H1 (cell line): Measurements from ENCODE around the gene VRK3. TPM values are rescaled to one million over a fixed set of nuclear protein-coding genes. Genes with fewer than 3 reads are reported as not detected.

Experiments
- CTCF ChIA-PET: fragments of 300-600 bp; sonication (Branson Sonifier 250); formaldehyde crosslinking; loops from one replicate; lab custom pipeline; 2021; ENCODE audit not compliant: partially characterized antibody; lab: Charles Lee
- POLR2A ChIA-PET: fragments of 300-600 bp; sonication (Branson Sonifier 250); formaldehyde crosslinking; loops from one replicate; lab custom pipeline; 2021; ENCODE audit warnings: inconsistent platforms; ENCODE audit not compliant: partially characterized antibody; lab: Charles Lee
- DNase-seq, 2 experiments: peaks; one replicate each; pipeline versions ENCODE4 v3.0.0 to v3.0.0-alpha.2; 2010 to 2022; ENCODE audit warnings: low spot score in 2 of 2, low read depth in 1 of 2, mixed read lengths in 1 of 2
- FAIRE-seq: peaks from 2 replicates; lab custom pipeline; 2011; peaks lifted over from hg19 to GRCh38; lab: Jason Lieb, UNC
- H2AFZ ChIP-seq: 2 replicates; pipeline ENCODE4 v1.8.1; 2012; ENCODE audit warnings: low read length, inconsistent platforms
- H2AK5ac ChIP-seq: 2 replicates; pipeline ENCODE4 v1.6.1; 2013; ENCODE audit warnings: low read depth, low read length
- H2BK120ac ChIP-seq: replicated peaks from 2 replicates; pipeline ENCODE3; 2013; ENCODE audit warnings: low read depth, low read length, inconsistent platforms
- H2BK12ac ChIP-seq: 2 replicates; pipeline ENCODE4 v1.6.1; 2013; ENCODE audit warnings: low read depth, low read length
- H2BK15ac ChIP-seq: 2 replicates; pipeline ENCODE4 v1.6.1; 2013; ENCODE audit warnings: low read length
- H2BK20ac ChIP-seq: 2 replicates; pipeline ENCODE4 v1.6.1; 2013; ENCODE audit warnings: low read length
- H2BK5ac ChIP-seq: 2 replicates; pipeline ENCODE4 v1.6.1; 2013; ENCODE audit warnings: low read depth, low read length
- H3K14ac ChIP-seq: 2 replicates; pipeline ENCODE4 v1.6.1; 2013; ENCODE audit warnings: inconsistent platforms; ENCODE audit not compliant: insufficient read length
- H3K18ac ChIP-seq: 2 replicates; pipeline ENCODE4 v1.6.1; 2013; ENCODE audit warnings: low read length; ENCODE audit errors: extremely low read depth
- H3K23ac ChIP-seq: 2 replicates; pipeline ENCODE4 v1.6.1; 2013; ENCODE audit warnings: inconsistent platforms; ENCODE audit not compliant: insufficient read length
- H3K23me2 ChIP-seq: 2 replicates; pipeline ENCODE4 v1.6.1; 2013; ENCODE audit warnings: low read depth, low read length
- H3K27ac ChIP-seq: 2 replicates; pipeline ENCODE4 v1.6.1; 2011; ENCODE audit warnings: low read depth, low read length, inconsistent platforms
- H3K27me3 ChIP-seq, 4 experiments: replicated peaks in 1 of 4; 1 replicate in 1 of 4; 2 replicates in 3 of 4; pipeline versions ENCODE4 v1.6.1 to v1.8.1; 2011 to 2013; ENCODE audit warnings: low read length in 3 of 4, mild to moderate bottlenecking in 3 of 4, inconsistent platforms in 2 of 4, mixed read lengths in 2 of 4, moderate library complexity in 1 of 4; ENCODE audit not compliant: control insufficient read depth in 3 of 4, insufficient read depth in 3 of 4; ENCODE audit errors: extremely low read depth in 1 of 4
- H3K36me3 ChIP-seq, 4 experiments: 2 replicates each; pipeline versions ENCODE4 v1.6.1 to v1.8.1; 2011 to 2013; ENCODE audit warnings: mild to moderate bottlenecking in 4 of 4, low read length in 3 of 4, moderate library complexity in 2 of 4, control low read depth in 1 of 4, inconsistent platforms in 1 of 4; ENCODE audit not compliant: insufficient read depth in 4 of 4, control insufficient read depth in 2 of 4
- H3K4ac ChIP-seq: replicated peaks from 2 replicates; pipeline ENCODE3; 2013; ENCODE audit warnings: low read length, low read depth, mixed read lengths, inconsistent platforms; ENCODE audit not compliant: insufficient read length
- H3K4me1 ChIP-seq, 4 experiments: replicated peaks in 1 of 4; 1 replicate in 1 of 4; 2 replicates in 3 of 4; pipeline versions ENCODE4 v1.6.1 to v1.8.1; 2011 to 2013; ENCODE audit warnings: low read length in 3 of 4, inconsistent platforms in 2 of 4, mixed read lengths in 1 of 4; ENCODE audit not compliant: insufficient read depth in 4 of 4, control insufficient read depth in 3 of 4
- H3K4me2 ChIP-seq, 2 experiments: 2 replicates each; pipeline versions ENCODE4 v1.6.1 to v1.8.1; 2011 to 2013; ENCODE audit warnings: low read depth in 2 of 2, low read length in 2 of 2, control low read depth in 1 of 2, inconsistent platforms in 1 of 2, mild to moderate bottlenecking in 1 of 2; ENCODE audit not compliant: insufficient read depth in 1 of 2
- H3K4me3 ChIP-seq, 4 experiments: fragments of 200-600, 300-600 bp in 1 of 4; sonication (generic), shearing (Covaris generic), sonication (Bioruptor Twin) in 1 of 4; 2 replicates each; pipeline versions ENCODE4 v1.5.1 to v1.8.1; 2011 to 2016; ENCODE audit warnings: low read length in 4 of 4, low read depth in 3 of 4, control low read depth in 2 of 4, inconsistent platforms in 2 of 4, mild to moderate bottlenecking in 2 of 4, mixed read lengths in 1 of 4, moderate library complexity in 1 of 4; ENCODE audit not compliant: insufficient read depth in 2 of 4; ENCODE audit errors: extremely low read depth in 1 of 4
- H3K56ac ChIP-seq: replicated peaks from 2 replicates; pipeline ENCODE3; 2013; ENCODE audit warnings: low read depth, mild to moderate bottlenecking, mixed read lengths, low read length, inconsistent platforms; ENCODE audit not compliant: insufficient read length
- H3K79me1 ChIP-seq: 2 replicates; pipeline ENCODE4 v1.6.1; 2013; ENCODE audit warnings: low read depth, low read length, control low read depth
- H3K79me2 ChIP-seq, 2 experiments: 2 replicates each; pipeline versions ENCODE4 v1.6.1 to v1.8.1; 2012 to 2013; ENCODE audit warnings: low read length in 2 of 2, mild to moderate bottlenecking in 2 of 2, inconsistent platforms in 1 of 2; ENCODE audit not compliant: insufficient read depth in 2 of 2, control insufficient read depth in 1 of 2
- H3K9ac ChIP-seq, 4 experiments: replicated peaks in 1 of 4; 1 replicate in 1 of 4; 2 replicates in 3 of 4; pipeline versions ENCODE4 v1.6.1 to v1.8.1; 2011 to 2013; ENCODE audit warnings: low read depth in 3 of 4, low read length in 3 of 4, control low read depth in 2 of 4, mild to moderate bottlenecking in 2 of 4, moderate library complexity in 2 of 4, inconsistent platforms in 1 of 4; ENCODE audit errors: extremely low read depth in 1 of 4
- H3K9me3 ChIP-seq, 2 experiments: 2 replicates each; pipeline versions ENCODE4 v1.6.1 to v1.8.1; 2012 to 2013; ENCODE audit warnings: mild to moderate bottlenecking in 2 of 2, moderate library complexity in 2 of 2, control low read depth in 1 of 2, inconsistent platforms in 1 of 2, low read depth in 1 of 2, low read length in 1 of 2, mixed read lengths in 1 of 2; ENCODE audit not compliant: insufficient read depth in 2 of 2
- H4K20me1 ChIP-seq, 2 experiments: replicated peaks in 1 of 2; 2 replicates each; pipeline versions ENCODE3 to v1.8.1; 2011 to 2013; ENCODE audit warnings: inconsistent platforms in 2 of 2, low read length in 2 of 2, mild to moderate bottlenecking in 1 of 2; ENCODE audit not compliant: insufficient read depth in 2 of 2, control insufficient read depth in 1 of 2
- H4K5ac ChIP-seq: 2 replicates; pipeline ENCODE4 v1.6.1; 2013; ENCODE audit warnings: low read length, low read depth, mixed read lengths, inconsistent platforms; ENCODE audit not compliant: insufficient read length
- H4K8ac ChIP-seq: 2 replicates; pipeline ENCODE4 v1.8.0; 2013; ENCODE audit warnings: mild to moderate bottlenecking, moderate library complexity, low read length, inconsistent platforms; ENCODE audit not compliant: insufficient read depth; ENCODE audit errors: extremely low read depth
- H4K91ac ChIP-seq: replicated peaks from 2 replicates; pipeline ENCODE3; 2013; ENCODE audit warnings: low read length, mixed read lengths, inconsistent platforms; ENCODE audit not compliant: insufficient read length
- ASH2L ChIP-seq: fragments of 200-600, 300-600 bp; sonication (generic); IDR thresholded peaks from one replicate; pipeline ENCODE4 v1.7.1; 2017; ENCODE audit warnings: low read length
- BACH1 ChIP-seq: IDR thresholded peaks from 2 replicates; pipeline ENCODE4 v1.6.1; 2012; ENCODE audit warnings: low read length, improper control_type of control experiment
- CBX5 ChIP-seq: fragments of 300-800, 300-1000 bp; sonication (generic); IDR thresholded peaks from 2 replicates; pipeline ENCODE4 v1.7.1; 2016; ENCODE audit warnings: antibody characterized with exemption, low read length, low read depth
- EZH2 ChIP-seq: fragments of 200-600 bp; sonication (generic); IDR thresholded peaks from 2 replicates; pipeline ENCODE4 v1.7.1; 2012; ENCODE audit warnings: low read depth, mild to moderate bottlenecking, moderate library complexity, low read length, inconsistent platforms; ENCODE audit not compliant: severe bottlenecking
- HDAC6 ChIP-seq: IDR thresholded peaks from one replicate; pipeline ENCODE4 v1.7.1; 2012; ENCODE audit warnings: low read depth, mild to moderate bottlenecking, inconsistent platforms, low read length, moderate library complexity
- TAF1 ChIP-seq: IDR thresholded peaks from 2 replicates; pipeline ENCODE4 v1.6.1; 2011; ENCODE audit warnings: mild to moderate bottlenecking, low read depth, low read length
- WGBS, 2 experiments: shearing (Covaris generic) in 1 of 2; methylation state at CpG; one replicate each; pipeline versions ENCODE4 v1.1.6 to v1.1.7; 2013 to 2015; ENCODE audit warnings: low lambda C conversion rate in 2 of 2, mixed read lengths in 2 of 2, inconsistent platforms in 1 of 2, low coverage in 1 of 2, missing lambda C conversion rate in 1 of 2; ENCODE audit not compliant: insufficient replicate concordance in 2 of 2, insufficient coverage in 1 of 2, insufficient read length in 1 of 2; ENCODE audit errors: extremely low coverage in 1 of 2, missing lambda C conversion rate in 1 of 2; 5-methylcytosine and 5-hydroxymethylcytosine counted together
- polyA plus RNA-seq, 7 experiments: library from polyadenylated mRNA; depleted of rRNA in 3 of 7; stranded (reverse) in 5 of 7; unstranded in 2 of 7; fragments of >200 nt in 5 of 7; fragments of 200-250 nt in 2 of 7; gene quantifications; 1 replicate in 5 of 7; 2 replicates in 1 of 7; 4 replicates in 1 of 7; pipeline versions ENCODE4 v1.2.1 to v1.2.3, GENCODE V29; 2011 to 2013; ENCODE audit warnings: missing spikeins in 2 of 7, mixed read lengths in 2 of 7
- total RNA-seq: library from RNA; stranded (reverse); fragmentation: NEBNext Ultra II Directional; extraction: Animal tissue kit (Norgen Biotek cat#: 25700); gene quantifications from 2 replicates; pipeline ENCODE4 v1.2.1, GENCODE V29; 2021
- TF ChIP-seq, protein P1 (sequence below), 3 experiments: IDR thresholded peaks; 1 replicate in 2 of 3; 2 replicates in 1 of 3; pipeline versions ENCODE4 v1.5.1 to v1.6.1; 2011; ENCODE audit warnings: low read length in 3 of 3, mild to moderate bottlenecking in 3 of 3, inconsistent platforms in 2 of 3, low read depth in 1 of 3, moderate library complexity in 1 of 3; ENCODE audit not compliant: insufficient read depth in 1 of 3; ENCODE audit errors: control extremely low read depth in 1 of 3

VRK3 gene
- total and polyA plus RNA-seq, 2 of the 8 experiments (the other 6 are each of a cell fraction or from before 2014, with no cell fraction given), result 21.3 to 36.1 TPM

DNA sequence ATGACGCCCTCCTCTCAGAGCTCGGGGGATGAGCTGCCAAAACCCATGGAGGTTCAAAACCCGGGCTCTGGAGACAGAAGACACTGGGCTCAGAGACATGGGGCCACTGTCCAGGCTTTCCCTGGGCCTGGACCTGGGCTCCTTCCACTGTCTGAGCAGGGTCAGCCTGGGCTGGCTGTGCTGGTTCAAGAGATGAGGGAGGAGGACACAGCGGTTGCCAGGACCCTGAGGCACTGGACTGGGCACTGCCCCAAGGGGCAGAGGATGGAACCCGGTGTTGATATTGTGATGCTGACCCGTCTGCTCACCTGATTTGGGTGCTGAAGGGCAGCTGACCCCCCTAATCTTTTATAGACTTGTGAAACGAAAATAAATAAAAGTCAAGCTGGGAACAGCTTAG, 50.1 kb downstream of the VRK3 start:
- H3K27me3 ChIP-seq, result no peaks in the 10 kb centered on the region
- no peak for TF ChIP-seq ASH2L
- no peak for TF ChIP-seq TAF1
- no peak for TF ChIP-seq BACH1
- no peak for TF ChIP-seq HDAC6
- TF ChIP-seq, protein P1, sequence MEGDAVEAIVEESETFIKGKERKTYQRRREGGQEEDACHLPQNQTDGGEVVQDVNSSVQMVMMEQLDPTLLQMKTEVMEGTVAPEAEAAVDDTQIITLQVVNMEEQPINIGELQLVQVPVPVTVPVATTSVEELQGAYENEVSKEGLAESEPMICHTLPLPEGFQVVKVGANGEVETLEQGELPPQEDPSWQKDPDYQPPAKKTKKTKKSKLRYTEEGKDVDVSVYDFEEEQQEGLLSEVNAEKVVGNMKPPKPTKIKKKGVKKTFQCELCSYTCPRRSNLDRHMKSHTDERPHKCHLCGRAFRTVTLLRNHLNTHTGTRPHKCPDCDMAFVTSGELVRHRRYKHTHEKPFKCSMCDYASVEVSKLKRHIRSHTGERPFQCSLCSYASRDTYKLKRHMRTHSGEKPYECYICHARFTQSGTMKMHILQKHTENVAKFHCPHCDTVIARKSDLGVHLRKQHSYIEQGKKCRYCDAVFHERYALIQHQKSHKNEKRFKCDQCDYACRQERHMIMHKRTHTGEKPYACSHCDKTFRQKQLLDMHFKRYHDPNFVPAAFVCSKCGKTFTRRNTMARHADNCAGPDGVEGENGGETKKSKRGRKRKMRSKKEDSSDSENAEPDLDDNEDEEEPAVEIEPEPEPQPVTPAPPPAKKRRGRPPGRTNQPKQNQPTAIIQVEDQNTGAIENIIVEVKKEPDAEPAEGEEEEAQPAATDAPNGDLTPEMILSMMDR (IDR thresholded peaks at IDR 0.05; ENCODE audit: control extremely low read depth in 1 of 3, insufficient read depth in 1 of 3, low read depth in 1 of 3, low read length in 3 of 3), result no peak
- TF ChIP-seq CBX5, result no peak
- TF ChIP-seq EZH2, result no peak
- DNase-seq, result no peak
- H2BK15ac ChIP-seq, result no peak overlapping the region
- H4K20me1 ChIP-seq, result peaks cover 0 to 2% of the 10 kb centered on the region in 2 experiments
- POLR2A ChIA-PET, result no interaction called here
- H3K56ac ChIP-seq, result no peak overlapping the region
- H3K79me1 ChIP-seq, result no peaks in the 10 kb centered on the region
- H3K23ac ChIP-seq, result no peak overlapping the region
- no peak overlapping the region for H4K91ac ChIP-seq
- CTCF ChIA-PET, result interaction anchor here (0.6 to 16.2 kb wide), 5 partner anchors 10 to 94 kb away, joined by 3 to 231 read pairs (median 3); no protein-coding TSS in a partner anchor
- H3K18ac ChIP-seq, result no peak overlapping the region
- H2BK20ac ChIP-seq, result no peak overlapping the region
- H3K79me2 ChIP-seq, result no peaks in the 10 kb centered on the region
- H3K9ac ChIP-seq, result no peak overlapping the region
- H4K5ac ChIP-seq, result no peak overlapping the region
- H3K27ac ChIP-seq, result no peak overlapping the region
- H3K36me3 ChIP-seq, result no peaks in the 10 kb centered on the region
- no peak overlapping the region for H2BK12ac ChIP-seq
- no peaks in the 10 kb centered on the region for H3K23me2 ChIP-seq
- H3K4ac ChIP-seq, result no peak overlapping the region
- no peak for FAIRE-seq
- no peak overlapping the region for H2AK5ac ChIP-seq
- no peak overlapping the region for H3K4me3 ChIP-seq
- no peak overlapping the region for H3K4me2 ChIP-seq
- no peak overlapping the region for H2BK120ac ChIP-seq
- H4K8ac ChIP-seq, result no peak overlapping the region
- H3K4me1 ChIP-seq, result no peaks in the 10 kb centered on the region; a peak in 1 of 7 replicates
- 85% methylated on average over 7 of the region's 7 CpGs; no CpG with 5 or more reads in 1 of the 2 experiments for WGBS, 2 experiments
- H3K14ac ChIP-seq, result no peak overlapping the region
- no peak overlapping the region for H2AFZ ChIP-seq
- H2BK5ac ChIP-seq, result no peak overlapping the region
- no peaks in the 10 kb centered on the region for H3K9me3 ChIP-seq
